Upper lobe of left lung (tissue), 6 donors: ENCODE results near the gene KCNIP4. TPM values are rescaled to one million over a fixed set of nuclear protein-coding genes. Genes with fewer than 3 reads are reported as not detected.

ENCODE experiments used
- ATAC-seq, 2 donors: fragments of 200-7000 bp; cut with Tn5 transposase; one replicate each; pipeline ENCODE4 v1.9.1; 2022; ENCODE audit warnings: mild to moderate bottlenecking in 2 of 2, moderate library complexity in 2 of 2; ENCODE audit not compliant: low FRiP score in 2 of 2
- DNase-seq, 2 donors: peaks; one replicate each; pipeline ENCODE4 v3.0.0-alpha.2; 2019 to 2020
- H3K27ac ChIP-seq, 4 donors: fragments of 200-600 bp; sonication (generic); one replicate each; pipeline ENCODE4 v1.5.1; 2016 to 2019
- H3K27me3 ChIP-seq, 4 donors: fragments of 200-600 bp; sonication (generic); one replicate each; pipeline ENCODE4 v1.5.1; 2017 to 2019
- H3K36me3 ChIP-seq, 4 donors: fragments of 200-600 bp; sonication (generic); one replicate each; pipeline ENCODE4 v1.5.1; 2016 to 2019
- H3K4me1 ChIP-seq, 4 donors: fragments of 200-600 bp; sonication (generic); one replicate each; pipeline ENCODE4 v1.5.1; 2018 to 2019
- H3K4me3 ChIP-seq, 4 donors: fragments of 200-600 bp; sonication (generic); one replicate each; pipeline ENCODE4 v1.5.1; 2017 to 2019; ENCODE audit warnings: mild to moderate bottlenecking in 2 of 4, moderate library complexity in 1 of 4
- H3K9me3 ChIP-seq, 4 donors: fragments of 200-600 bp; sonication (generic); one replicate each; pipeline ENCODE4 v1.5.1; 2018 to 2019
- EP300 ChIP-seq, 4 donors: sonication (generic); formaldehyde crosslinking; IDR thresholded peaks; one replicate each; pipeline ENCODE4 v1.5.1; 2017; ENCODE audit warnings: antibody characterized with exemption in 4 of 4, control low read depth in 2 of 4
- POLR2A ChIP-seq, 4 donors: fragments of 450-650 bp; IDR thresholded peaks; one replicate each; pipeline ENCODE4 v1.5.1; 2016 to 2017; ENCODE audit warnings: antibody characterized with exemption in 4 of 4, mild to moderate bottlenecking in 2 of 4
- POLR2AphosphoS5 ChIP-seq, 2 donors: sonication (generic); formaldehyde crosslinking; IDR thresholded peaks; one replicate each; pipeline ENCODE4 v1.5.1; 2017; ENCODE audit warnings: antibody characterized with exemption in 2 of 2
- WGBS, 2 donors: methylation state at CpG; one replicate each; pipeline ENCODE4 v1.1.5; 2017 to 2018; 5-methylcytosine and 5-hydroxymethylcytosine counted together
- total RNA-seq, 6 donors: library from RNA; depleted of rRNA in 4 of 6; stranded (reverse); fragments of >200 nt in 4 of 6; gene quantifications; one replicate each; pipeline versions ENCODE4 v1.1.0 to v1.2.1, GENCODE V29; 2016 to 2021
- TF ChIP-seq, protein P1 (sequence below), 6 experiments: fragments of 450-650 bp in 4 of 6; fragments of 200-600 bp in 2 of 6; sonication (generic) in 2 of 6; IDR thresholded peaks; one replicate each; pipeline ENCODE4 v1.5.1; 2016 to 2019; ENCODE audit warnings: antibody characterized with exemption in 6 of 6
- donor health status: DM: no; HTN: no; CAD: no; lungs with moderate emphysema.
- donor health status: DM: no; HTN: yes; CAD: no; lungs with severe emphysema.

Gene KCNIP4
- total RNA-seq, 6 donors from 2014 or later: 0.20 TPM; not detected in 5

DNA sequence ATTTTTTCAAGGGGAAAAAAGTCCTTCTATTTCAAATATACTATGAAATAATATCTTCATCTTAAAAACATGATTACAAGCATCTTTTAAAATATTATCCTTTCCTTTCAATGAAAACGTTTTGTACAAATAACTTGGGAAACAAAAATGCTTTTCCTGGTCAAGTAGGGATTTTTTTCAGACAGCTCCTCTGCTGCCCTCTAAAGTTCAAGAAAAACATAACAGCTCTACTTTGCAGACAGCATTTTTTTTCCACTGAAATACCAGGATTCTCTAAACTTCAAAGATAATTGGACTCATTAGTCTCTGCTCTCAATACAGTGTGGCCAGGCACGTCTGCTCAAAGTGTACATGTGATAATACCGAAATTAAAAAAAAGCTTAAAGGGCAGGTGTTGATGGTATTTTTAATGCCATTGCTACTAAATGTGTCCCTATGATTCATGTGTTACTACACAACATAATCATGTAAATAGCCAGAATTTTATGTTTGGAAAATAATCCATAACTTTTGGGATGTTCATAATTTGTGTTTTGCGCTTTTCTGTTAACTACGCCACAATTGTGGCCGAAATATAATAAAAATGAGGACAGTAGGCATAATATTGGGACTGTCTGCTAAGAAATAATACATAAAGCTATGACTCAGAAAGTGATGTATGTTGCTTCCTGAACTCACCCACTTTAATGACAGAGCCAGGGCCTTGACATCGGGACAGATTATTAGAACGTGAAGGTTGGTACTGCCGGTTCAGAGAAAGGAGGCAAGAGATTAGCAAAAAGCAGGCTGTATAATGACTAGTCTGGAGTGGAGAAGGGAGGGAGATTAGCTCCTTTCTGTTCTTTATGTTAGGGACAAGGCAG lies 478.9 kb downstream of the KCNIP4 start:
- no peak for ATAC-seq
- Histone ChIP-seq H3K36me3 (no peaks in the 10 kb centered on the region), H3K4me1 (no peaks in the 10 kb centered on the region), H3K27ac (no peak overlapping the region), H3K27me3 (no peaks in the 10 kb centered on the region), H3K9me3 (no peaks in the 10 kb centered on the region), H3K4me3 (no peak overlapping the region)
- WGBS, 2 donors: 43 to 46% methylated on average over 9 of the region's 9 CpGs
- no peak for DNase-seq
- TF ChIP-seq, protein P1, sequence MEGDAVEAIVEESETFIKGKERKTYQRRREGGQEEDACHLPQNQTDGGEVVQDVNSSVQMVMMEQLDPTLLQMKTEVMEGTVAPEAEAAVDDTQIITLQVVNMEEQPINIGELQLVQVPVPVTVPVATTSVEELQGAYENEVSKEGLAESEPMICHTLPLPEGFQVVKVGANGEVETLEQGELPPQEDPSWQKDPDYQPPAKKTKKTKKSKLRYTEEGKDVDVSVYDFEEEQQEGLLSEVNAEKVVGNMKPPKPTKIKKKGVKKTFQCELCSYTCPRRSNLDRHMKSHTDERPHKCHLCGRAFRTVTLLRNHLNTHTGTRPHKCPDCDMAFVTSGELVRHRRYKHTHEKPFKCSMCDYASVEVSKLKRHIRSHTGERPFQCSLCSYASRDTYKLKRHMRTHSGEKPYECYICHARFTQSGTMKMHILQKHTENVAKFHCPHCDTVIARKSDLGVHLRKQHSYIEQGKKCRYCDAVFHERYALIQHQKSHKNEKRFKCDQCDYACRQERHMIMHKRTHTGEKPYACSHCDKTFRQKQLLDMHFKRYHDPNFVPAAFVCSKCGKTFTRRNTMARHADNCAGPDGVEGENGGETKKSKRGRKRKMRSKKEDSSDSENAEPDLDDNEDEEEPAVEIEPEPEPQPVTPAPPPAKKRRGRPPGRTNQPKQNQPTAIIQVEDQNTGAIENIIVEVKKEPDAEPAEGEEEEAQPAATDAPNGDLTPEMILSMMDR (IDR thresholded peaks at IDR 0.05): peak in 4 of 6 experiments; percentile 27 to 52 (median 36)
- TF ChIP-seq POLR2A (IDR thresholded peaks at IDR 0.05) (no peak), EP300 (IDR thresholded peaks at IDR 0.05) (no peak)

- TF ChIP-seq, protein P1 (IDR thresholded peaks at IDR 0.05): no peak
- no peak for TF ChIP-seq EP300 (IDR thresholded peaks at IDR 0.05)
- H3K4me3 ChIP-seq: no peak overlapping the region
- H3K36me3 ChIP-seq: no peaks in the 10 kb centered on the region
- no peak overlapping the region for H3K27ac ChIP-seq
- H3K27me3 ChIP-seq: no peaks in the 10 kb centered on the region
- no peaks in the 10 kb centered on the region for H3K9me3 ChIP-seq
- H3K4me1 ChIP-seq: no peaks in the 10 kb centered on the region
- DNase-seq (no peak), ATAC-seq (no peak)
- 81 to 83% methylated on average over 4 of the region's 4 CpGs for WGBS, 2 donors
Measured at GRCh38 chr4:21467551-21467950, 481.0 kb downstream of the KCNIP4 start.

DNA sequence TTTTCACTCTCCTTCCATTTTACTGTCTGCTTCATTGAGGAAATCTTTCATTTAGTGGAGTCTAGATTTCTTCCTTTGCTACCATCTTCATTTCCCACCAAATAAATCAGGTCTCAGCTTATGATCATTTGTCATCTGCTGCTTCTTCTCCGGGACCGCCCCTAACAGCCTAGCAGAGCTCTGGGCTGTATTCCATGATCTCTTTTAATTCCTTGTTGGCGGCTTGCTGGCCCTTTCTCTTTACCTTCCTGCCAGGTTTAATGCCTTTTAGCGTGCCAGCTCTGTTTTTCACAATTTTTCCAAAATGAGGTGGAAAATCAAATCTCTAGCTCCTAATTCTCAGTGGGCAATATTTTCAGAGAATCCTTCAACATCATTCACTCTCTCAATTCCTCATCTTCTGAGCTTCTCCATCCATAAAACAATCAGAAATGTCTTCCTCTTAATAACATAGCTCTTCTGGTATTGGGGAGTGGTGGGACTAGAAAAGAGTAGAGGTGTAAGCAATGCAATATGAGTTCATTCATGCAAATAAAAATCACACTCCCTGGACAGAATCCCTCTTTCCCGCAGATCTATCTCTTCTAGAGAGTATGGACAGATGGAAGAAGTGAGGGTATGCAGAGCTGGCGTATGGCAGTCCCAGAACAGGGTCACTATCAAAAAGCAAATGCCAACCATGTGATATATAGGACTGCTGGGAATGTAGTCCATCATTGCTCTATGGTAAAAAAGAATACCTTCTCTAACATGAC lies 491.3 kb downstream of the KCNIP4 start:
- 71 to 79% methylated on average over 6 of the region's 6 CpGs for WGBS, 2 donors
- H3K4me1 ChIP-seq: no peaks in the 10 kb centered on the region
- no peaks in the 10 kb centered on the region for H3K9me3 ChIP-seq
- no peak overlapping the region for H3K27ac ChIP-seq
- H3K4me3 ChIP-seq: no peak overlapping the region
- DNase-seq: no peak
- no peaks in the 10 kb centered on the region for H3K27me3 ChIP-seq
- no peaks in the 10 kb centered on the region for H3K36me3 ChIP-seq
- no peak for TF ChIP-seq POLR2AphosphoS5 (IDR thresholded peaks at IDR 0.05)
- no peak for TF ChIP-seq EP300 (IDR thresholded peaks at IDR 0.05)
- TF ChIP-seq, protein P1 (IDR thresholded peaks at IDR 0.05): no peak
- no peak for TF ChIP-seq POLR2A (IDR thresholded peaks at IDR 0.05)
- ATAC-seq: no peak

DNA sequence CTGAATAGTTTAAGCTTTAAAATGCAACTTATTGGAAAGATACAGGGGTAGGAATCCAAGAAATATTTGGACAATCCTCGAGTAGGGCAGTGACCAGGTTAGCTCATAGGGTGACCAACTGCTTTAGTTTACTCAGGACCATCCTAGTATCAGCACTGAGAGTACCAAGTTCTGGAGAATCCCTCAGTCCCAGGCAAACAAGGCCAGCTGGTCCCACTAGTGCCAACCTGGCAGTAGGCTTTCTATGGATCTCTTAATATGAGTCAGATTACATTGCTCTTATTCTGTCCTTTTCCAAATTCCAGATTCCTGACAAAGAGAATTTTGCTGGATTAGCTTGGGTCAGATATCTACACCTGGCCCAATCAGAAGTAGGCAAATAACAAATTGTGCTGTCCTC lies 493.7 kb downstream of the KCNIP4 start:
- no peak overlapping the region for H3K27ac ChIP-seq
- no peak overlapping the region for H3K4me3 ChIP-seq
- 63 to 82% methylated on average over 1 of the region's 1 CpG for WGBS, 2 donors
- no peaks in the 10 kb centered on the region for H3K27me3 ChIP-seq
- TF ChIP-seq POLR2A (IDR thresholded peaks at IDR 0.05): no peak
- TF ChIP-seq, protein P1 (IDR thresholded peaks at IDR 0.05): no peak
- no peak for TF ChIP-seq POLR2AphosphoS5 (IDR thresholded peaks at IDR 0.05)
- no peak for TF ChIP-seq EP300 (IDR thresholded peaks at IDR 0.05)
- no peaks in the 10 kb centered on the region for H3K36me3 ChIP-seq
- H3K9me3 ChIP-seq: no peaks in the 10 kb centered on the region
- DNase-seq (no peak), ATAC-seq (no peak)
- no peaks in the 10 kb centered on the region for H3K4me1 ChIP-seq
